ENCODE data around the gene NOC4L.
A peak's percentile ranks its signal among the peaks of the same experiment; 100 is the strongest.
"Not testable (repeated sequence)": the region's sequence is repeated elsewhere in the genome, so short reads cannot be mapped to it uniquely, and the experiment has no call there.

Gene NOC4L

DNA sequence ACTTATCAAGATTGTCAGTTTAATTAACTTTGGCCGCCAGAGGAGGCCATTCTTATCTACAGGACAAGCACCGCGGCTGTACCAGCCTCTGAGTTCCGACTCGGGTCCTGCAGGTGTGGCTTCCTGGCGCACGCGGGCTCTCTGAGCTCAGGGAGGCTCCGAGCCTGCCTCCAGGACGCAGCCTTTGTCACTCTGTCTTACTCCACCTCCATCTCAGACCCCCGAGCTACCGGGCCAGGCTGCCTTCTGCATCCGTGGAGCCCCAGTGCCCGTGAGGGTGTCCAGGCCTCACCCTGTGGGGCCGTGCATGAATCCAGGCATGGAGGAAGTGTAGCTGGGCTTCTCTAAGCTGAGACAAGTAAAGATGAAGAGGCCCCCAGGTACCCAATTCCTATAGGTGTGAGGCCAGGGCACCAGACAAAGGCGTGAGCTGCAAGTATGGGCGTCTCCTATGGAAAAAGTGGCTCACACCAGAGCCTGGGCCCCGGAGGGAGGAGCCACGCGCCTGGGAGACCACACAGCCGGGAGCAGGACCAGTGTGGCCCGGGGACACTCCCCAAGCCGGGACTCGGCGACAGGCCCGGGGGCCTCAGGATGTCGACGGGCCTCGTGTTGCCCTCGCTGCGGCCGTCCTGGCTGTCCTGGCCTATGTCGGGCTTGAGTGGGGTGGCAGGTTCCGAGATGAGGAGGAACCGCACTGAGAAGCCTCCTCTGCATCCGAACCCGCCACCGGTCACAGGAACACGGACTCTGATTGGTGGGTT is 42.8 kb downstream of the NOC4L start:
- no peak for DNase-seq

DNA sequence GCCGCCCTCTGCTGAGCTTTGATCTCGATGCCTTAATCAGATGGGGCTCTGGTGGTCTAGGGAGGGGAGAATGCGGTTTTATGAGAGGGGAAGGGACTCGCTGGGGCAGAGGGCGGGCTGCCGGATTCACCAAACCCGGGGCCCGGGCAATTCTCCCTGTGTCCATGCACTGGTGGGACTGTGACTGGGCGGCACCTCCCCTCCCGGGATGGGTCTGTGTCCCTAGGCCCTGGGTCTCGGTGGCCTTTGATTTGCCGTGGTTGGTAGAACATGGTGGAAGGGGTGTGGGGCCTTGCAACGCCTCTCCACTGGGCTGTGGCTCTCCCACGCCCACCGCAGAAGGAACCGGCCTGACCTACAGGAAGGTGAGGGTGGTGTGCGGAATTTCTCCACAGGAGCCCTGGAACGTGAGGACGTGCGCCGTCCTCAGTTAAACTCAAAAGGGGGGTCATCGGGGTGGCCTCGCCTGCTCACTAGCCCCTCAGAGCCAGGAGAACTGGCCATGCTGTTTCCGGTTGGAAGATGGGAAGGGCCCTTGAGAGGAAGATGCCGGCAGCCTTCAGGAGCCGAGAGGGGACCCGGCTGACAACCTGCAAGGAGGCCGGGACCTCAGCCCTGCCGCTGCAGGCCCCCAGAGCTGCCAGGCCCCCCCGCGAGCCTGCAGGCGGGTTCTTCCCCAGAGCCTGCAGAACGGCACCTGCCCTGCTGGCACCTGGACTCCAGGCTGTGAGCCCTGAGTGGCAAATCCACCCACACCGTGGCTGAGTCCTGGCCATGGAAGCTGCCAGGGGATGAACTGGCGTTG is 43.6 kb downstream of the NOC4L start:
- DNase-seq = no peak

DNA sequence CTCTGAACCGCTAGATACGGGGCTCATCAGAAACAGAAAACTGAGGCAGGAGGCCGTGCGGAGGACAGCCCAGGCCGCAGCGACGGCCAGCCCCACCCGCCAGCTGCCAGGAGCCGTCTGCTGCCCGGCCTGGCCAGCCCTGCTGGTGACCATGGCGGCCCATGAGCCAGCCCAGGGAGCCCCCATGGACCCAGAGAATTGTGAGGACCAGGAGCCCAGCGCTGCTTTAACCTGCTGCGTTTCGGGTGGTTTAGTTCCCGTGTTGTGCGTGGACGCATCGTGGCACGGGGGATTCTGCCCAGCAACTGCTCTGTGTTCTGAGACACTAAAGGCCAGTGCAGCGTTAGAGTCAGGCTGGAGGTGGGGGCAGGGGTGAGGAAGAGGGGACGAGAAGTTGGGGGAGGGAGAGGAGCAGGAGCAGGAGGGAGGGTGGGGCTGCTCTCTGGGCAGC is 44.2 kb downstream of the NOC4L start:
- DNase-seq = no peak

DNA sequence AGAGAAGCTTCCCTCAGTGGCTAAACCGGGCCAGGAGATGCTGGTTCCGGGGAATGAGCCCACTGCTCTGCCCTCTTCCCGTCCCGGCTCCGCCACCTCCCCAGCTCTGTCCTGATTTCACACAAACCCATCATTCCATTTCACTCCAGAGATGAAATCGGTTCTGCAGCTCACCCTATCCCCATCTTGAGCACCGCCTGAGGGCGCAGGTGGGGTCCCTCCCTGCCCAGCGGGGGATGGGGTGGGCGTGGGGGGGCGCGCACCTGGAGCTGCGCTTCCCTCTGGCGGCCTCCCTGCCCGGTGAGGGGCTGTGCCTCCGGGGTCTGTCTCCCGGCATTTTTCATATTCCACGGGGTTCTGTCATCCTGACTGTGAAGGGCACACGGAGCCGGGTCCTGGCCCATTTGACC is 44.7 kb downstream of the NOC4L start:
- no peak for DNase-seq

DNA sequence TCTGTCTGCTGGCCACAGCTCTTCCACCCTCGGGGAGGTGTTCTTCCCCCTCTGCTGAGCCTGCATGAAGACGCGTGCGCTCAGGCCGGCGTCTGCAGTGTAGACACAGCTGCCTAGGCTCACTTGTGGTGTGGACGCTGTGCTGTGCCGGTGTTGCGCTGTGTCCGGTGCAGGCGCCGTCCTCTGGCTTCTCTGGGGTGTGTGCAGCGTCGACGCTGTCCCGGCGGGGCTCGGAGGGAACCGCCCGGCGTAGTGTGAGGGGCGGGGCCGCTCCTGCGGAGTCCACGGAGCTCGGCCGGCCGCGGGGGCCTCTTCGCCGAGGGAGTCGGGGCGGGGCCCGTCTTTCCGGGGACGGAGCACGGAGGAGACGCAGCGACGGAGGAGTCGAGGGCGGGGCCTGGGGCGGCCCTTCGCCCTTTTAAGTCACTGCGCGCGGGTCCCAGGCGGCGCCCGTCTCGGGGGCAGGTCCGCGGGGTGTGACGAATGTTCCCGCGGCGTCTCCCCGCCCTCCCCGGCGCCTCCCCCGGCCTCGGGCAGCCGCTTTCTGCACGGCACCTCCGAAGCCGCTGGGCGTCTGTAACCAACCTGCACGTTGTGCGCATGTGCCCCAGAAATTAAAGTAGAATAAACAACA is 45.2 kb downstream of the NOC4L start:
- peak; percentile 95 for DNase-seq

DNA sequence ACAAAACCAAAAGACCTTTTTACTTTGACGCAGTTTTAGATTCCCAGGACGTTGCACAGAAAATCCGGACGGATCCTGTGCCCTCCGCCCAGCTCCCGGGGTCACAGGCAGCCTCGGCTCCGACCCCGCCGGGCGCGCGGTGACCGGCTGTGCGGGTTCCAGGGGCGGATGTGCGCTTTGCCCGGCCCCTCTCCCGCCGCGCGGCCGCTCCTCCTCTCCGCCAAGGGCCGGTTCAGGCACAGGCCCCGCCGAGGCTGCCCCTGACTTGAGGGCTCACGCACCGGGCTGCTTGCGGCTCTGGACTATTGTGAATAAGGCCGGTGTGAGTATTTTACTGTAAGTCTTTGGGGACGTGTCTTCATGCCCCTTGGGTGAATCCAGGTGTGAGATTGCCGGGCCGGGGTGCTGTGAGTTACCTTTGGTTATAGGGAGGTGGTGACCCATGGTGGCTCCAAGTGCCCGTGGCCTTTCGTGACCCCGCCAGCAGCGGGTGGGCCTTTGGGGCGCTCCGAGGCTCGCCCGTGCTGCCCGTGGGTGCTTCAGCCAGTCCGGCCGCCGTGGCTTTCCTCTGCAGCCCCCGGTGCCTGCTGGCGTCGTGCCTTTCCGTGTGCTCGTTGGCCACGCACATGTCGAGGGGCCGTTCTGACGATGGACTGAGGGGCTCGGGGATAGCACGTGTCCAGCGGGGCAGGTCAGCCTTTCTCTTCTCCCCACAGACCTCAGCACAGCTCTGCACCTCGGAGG is 45.9 kb downstream of the NOC4L start:
- DNase-seq = no peak

DNA sequence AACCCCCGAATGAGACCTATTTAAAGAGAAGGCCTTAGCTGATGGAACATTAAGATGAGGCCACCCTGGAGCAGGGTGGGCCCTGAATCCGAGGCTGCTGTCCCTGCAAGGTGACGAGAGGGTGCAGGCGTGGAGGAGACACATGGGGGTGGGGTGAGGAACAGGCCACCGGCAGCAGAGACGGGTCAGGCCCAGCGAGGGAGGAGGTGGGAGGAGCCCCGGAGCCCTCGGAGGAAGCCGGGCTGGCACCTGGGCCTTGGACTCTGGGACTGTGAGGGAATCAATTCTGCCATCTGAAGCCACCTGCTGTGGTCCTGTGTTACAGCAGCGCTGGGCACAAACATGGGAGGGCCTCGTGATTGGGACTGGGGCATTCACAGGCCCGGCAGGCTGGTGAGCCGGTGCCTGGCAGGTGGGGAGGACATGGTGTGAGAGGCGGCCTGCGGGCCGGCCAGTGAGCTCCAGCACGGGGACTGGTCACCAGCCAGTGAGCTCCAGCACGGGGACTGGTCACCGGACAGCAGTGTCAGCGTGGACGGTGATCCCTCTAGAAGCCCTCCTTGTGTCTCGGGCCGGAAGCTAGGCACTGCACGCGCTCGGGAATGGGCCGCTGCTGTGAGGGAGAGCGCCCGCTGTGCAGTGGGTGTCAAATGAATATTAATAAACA is 46.7 kb downstream of the NOC4L start:
- DNase-seq = no peak

DNA sequence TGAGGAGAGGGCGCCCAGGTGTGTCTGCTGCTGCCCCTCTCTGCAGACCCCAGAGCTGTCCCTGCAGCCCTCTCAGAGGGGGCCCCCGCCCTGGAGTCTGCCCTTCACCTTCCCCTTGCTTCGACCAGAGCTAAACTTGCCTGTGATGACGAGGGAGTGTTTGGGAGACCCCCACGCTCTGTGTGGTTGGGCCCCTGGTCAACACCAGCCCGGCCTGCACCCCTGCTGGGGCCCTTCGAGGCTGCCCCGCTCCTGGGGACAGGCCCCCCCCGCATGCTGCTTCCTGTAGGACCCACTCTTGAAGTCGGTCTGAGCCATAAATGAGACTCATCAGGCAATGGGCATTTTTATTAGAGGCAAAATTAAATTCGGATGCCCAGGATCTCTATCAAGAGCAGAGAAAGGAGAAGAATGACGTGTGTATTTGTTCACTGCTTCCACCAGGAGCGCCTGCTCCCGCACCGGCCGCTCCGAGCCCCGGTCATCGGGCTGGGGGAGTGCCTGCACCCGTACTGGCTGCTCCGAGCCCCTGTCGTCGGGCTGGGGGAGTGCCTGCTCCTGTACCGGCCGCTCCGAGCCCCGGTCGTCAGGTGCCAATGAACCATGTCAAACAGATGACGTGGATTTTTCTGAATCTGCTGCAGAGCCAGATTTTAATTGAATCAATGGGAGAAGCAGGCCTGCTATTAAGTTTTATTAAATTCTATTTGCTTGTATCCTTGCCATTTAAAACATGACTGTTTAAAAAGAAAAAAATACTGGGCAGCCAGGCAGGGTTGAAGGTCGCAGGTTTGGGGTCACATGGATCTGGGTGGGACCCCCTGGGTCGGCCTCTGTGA is 47.7 kb downstream of the NOC4L start:
- DNase-seq = no peak

DNA sequence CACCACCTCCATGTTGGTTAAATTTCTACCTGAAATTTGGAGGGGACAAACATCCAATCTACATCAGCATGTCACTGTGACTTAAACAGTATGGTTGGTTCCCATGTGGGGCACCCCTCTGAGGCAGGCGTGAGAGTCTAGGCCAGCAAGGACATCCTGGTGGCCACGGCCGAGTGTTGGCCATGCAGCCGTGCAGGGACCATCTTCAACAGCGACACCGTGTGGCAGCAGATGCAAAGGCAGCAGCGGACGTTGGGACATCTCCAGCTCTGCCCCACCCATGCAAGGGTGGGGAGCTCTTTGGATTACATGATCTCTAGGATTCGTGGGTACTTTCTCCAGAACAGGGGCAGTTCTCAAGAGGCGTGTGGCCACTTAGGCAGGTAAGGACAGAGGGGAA is 49.8 kb downstream of the NOC4L start:
- DNase-seq = no peak

DNA sequence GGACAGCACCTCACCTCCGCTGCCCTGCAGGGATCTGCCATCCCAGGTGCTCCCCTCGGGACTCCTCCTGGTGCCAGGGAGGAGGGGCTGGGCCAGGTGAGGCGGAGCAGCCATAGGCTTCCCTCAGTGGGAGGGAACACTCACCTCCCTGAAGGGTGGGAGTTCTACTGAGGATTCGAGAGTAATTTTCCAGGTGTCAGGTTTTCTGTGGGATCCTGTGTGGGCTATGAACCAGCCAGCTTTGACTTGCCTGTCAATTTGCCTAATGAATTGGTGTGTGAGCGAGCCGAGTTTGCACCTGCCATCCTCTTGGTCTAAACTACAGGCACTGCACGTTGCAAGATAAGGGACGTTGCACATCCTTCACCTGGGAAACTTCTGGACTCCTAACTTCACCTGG is 50.3 kb downstream of the NOC4L start:
- DNase-seq = no peak

DNA sequence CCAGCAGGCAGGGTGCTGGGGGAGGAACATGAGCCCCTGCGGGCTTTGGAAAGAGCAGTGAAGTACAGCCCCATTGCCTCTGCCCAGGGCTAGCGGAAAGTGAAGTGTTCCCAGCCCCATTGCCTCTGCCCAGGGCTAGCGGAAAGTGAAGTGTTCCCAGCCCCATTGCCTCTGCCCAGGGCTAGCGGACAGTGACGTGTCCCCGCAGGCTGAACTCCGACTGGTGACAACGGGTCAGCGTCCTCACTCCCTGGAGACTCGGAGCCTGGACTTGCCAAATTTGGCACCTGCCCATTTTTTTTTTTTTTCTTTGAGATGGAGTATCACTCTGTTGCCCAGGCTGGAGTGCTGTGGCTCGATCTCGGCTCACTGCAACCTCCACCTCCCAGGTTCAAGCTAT is 51.0 kb downstream of the NOC4L start:
- DNase-seq = not testable (repeated sequence)

DNA sequence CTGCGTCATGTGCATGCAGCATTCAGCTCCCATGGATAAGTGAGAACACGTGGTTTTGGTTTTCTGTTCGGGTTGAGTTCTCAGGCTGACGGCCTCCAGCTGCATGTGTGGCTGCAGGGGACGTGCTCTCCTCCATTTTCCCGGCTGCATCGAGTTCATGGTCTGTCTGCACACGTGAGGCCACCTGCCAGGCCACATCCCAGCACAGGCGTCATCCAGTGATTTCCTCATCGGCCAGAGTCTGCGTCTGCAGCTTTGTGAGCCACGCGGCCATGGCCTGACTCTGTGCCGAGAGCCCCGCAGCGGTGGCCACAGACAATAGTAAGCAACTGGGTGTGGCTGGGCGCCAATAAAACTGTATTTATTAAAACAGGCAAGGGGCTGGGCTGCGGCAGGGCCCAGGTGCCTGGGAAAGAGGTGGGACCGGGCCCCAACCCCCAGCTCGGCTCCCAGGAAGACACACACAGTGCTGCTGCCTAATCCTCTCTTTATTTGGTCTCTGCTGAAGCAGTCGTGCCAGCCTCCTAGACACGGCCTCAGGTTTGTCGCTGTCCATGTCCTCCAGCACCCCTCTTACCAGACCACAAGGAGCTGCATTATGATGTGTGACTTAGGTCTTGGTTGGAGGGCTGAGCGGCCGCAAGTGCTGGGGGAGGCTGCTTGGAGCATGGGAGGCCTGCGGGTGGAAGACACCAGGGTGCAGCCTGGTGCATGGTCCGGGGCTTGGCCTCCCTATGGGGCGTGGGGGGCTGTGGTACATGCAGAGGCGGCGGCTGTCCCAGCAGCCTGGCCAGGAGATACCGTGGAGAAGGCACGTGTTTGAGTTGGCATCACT is 52.0 kb downstream of the NOC4L start:
- no peak for DNase-seq

DNA sequence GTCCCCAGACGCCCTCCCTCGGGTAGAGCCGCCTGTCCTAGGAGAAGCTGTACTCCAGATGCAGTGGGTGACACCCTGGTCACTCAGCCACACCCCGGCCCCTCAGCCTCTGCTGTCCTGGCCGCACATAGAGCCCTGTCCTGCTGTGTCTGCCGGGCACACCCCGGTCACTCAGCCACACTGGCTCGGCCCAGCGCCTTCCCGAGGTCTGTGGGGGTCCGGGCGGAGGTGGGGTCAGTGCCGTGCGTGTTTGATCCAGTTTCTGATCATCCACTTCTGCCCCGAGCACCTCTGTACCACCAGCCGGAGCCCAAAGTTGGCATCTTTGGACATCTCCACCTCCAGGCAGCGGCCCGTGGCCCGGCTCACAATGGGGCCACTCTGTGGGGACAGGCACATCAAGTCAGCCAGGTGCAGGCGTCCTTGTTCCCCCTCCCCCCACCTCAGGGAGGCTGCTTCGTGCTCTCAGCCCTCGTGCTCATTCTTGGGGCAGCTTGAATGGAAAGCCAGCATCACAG is 52.7 kb downstream of the NOC4L start:
- no peak for DNase-seq

DNA sequence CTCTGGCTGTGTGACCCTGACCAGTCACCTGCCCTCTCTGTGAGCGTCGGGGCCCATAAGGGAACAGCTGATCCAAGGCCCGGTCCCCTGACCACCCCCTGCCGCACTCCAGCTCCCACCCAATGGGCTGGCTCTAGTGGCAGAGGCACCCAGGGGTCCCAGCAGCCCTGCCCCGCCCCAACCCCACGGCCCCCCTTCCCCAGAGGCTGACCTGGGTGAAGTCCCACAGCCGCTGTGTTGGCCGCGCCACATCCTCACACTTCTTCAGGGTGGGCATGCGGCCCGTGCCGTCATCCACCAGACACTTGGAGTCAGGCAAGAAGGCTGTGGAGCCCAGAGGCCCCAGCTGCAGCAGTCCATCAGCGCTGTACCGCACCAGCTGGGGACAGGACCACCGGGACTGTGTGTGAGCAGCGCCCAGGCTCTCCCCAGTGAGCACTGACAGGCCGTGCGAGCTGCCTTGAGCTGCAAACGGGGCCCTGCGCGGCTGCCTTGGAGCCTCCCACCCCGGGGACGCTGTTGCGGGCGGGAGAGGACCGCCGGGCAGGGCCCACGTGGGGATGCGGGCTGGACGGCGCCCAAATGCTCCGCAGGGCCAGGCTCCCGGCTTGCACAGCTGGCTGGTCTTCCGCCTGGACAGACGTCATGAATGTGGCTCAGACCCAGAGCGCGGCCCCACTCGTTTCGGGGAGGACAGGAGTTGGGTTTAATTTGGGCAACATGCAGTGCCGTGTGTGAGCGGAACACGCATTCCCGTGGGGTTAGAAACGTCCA is 53.5 kb downstream of the NOC4L start:
- no peak for DNase-seq

DNA sequence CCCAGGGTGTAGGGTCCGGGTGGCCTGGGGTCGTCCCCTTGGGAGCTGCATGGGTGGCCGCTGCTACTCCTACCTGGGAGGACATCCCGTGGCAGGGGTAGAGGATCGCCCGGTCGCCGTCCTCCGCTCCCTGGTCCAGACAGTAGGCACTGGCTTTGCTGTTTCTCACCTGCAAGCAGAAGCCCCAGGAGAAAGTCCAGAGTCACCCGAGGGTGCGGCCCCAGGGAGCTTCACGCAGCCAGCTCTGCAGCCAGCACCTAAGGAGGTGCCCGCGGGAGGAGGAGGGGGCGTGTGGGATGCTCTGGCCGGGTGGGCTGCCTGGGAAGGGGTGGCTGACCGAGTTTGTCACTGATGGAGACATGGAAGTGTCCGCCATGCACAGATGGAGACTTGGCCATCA is 54.8 kb downstream of the NOC4L start:
- DNase-seq = no peak

DNA sequence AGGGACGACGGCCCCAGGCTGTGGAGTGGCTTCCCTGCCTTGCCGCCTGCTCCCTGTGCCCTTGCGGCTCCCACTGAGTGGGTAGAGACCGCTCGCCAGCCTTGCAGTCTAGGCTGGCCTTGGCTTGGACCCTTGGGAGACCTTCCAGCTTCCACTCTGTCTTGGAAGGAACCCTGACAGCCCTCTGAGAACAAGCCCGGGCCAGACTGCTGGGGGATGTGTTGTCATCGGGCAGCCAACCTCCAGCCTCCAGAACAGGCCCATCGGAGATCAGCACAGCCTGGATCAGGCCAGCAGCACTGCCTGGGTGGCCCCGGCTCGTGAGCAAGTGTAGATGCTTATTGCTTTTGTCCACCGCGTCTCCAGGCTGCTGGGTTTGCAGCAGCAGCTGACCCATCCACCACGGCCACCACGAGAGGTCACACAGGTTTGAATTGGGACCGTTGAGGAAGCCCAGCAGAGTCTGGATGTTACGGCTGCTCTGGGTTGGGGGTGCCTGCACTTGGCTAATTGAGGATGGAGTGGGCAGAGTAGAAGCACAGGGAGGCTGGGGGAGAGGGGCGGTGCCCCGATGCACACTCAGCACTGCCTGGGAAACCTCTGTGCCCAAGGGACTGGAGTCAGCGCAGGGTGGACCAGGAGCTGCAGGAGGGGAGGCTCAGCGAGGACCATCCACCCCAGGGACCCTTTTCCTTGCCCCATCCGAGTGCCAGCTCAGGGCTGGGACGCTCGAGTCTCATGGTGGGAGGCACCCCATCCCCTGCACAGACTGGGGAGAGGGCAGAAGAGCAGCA is 55.5 kb downstream of the NOC4L start:
- no peak for DNase-seq

DNA sequence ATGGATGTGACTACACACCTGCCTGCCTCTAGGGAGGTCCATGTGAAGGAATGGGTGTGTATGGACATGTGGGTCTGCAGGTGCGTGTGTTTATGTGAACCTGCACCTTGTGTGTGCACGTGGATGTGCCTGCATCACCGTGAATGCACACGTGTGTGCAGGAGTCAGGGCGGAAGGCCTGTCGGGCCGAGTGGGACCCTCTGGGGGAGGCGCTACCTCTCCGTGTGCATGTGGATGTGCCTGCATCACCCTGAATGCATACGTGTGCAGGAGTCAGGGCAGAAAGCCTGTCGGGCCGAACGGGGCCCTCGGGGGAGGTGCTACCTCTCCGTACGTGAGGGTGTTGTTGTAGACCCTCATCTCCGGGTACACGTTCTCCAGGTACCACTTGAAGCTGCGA is 56.5 kb downstream of the NOC4L start:
- no peak for DNase-seq

DNA sequence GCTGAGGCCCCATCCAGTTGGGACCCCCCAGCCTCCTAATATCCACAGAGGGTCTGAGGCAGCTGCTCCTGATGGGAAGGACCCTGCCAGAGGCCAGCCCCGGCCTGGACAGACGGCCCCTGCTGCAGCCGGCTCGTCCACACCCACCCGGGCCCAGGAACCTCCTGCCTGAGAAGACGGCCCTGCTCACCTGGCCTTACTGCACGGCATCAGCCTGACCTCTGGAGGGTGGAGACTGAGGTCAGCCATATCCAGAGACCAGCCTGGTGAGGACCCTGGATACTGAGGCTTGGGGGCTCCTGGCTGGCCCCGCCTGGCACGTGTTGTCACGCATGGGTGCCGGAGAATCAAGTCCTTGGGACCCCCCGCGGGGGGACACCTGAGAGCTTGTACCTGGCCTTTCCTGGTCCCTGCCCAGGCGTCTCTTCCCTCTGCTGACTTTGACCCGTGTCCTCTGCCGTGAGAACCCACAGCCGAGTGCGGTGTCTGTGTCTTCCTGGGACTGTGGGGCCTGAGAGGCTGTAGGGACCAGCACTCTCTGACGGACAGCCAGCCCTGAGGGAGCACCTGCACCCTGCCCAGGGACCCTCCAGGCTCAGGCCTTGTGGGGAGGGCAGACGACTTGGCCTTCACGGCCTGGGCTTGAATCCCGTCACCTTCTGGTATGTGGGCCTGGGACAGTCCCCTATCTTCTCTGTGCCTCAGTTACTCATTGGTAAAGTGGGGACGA is 57.3 kb downstream of the NOC4L start:
- no peak for DNase-seq

Data from CD4-positive, alpha-beta T cell treated with Interferon gamma for 1 hour (primary cell).